A549 treated with Hydrocortisone at 1 μM for 4 hours (cell line): Measurements from ENCODE around the gene F9. TPM values are rescaled to one million over a fixed set of nuclear protein-coding genes. Genes with fewer than 3 reads are reported as not detected.

Experiments used
- total RNA-seq: library from RNA; stranded (reverse); fragments of 200-300 nt; extraction: Qiagen RNA extraction; gene quantifications from 5 replicates; pipeline ENCODE4 v1.2.3, GENCODE V29; 2022

F9 gene
- total RNA-seq: not detected in 5 replicates

DNA sequence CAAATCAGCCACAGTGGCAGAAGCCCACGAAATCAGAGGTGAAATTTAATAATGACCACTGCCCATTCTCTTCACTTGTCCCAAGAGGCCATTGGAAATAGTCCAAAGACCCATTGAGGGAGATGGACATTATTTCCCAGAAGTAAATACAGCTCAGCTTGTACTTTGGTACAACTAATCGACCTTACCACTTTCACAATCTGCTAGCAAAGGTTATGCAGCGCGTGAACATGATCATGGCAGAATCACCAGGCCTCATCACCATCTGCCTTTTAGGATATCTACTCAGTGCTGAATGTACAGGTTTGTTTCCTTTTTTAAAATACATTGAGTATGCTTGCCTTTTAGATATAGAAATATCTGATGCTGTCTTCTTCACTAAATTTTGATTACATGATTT lies at the start of gene F9:
TSS of gene F9 (plus strand) at position 190 of the 400 bp plus-strand sequence. CDS start at position 216, 26 bp downstream.

Other genes starting within 250 kb of the F9 start
- gene MCF2, start 177.4 kb downstream of the F9 start, total RNA-seq: 0.03 to 0.12 TPM (median 0.07 TPM) in 4 of 5 replicates, not detected in the other